BE2C (cell line): ENCODE measurements around the gene SHQ1.
A peak's percentile ranks its signal among the peaks of the same experiment; 100 is the strongest.
"Not testable (repeated sequence)": the region's sequence is repeated elsewhere in the genome, so short reads cannot be mapped to it uniquely, and the experiment has no call there.

Experiments used
- DNase-seq: peaks from one replicate; pipeline ENCODE4 v3.0.0-alpha.2; 2020
- H3K27me3 ChIP-seq: fragments of 250-450 bp; sonication (Bioruptor Pico); 2 replicates; pipeline ENCODE4 v1.5.1; 2020; ENCODE audit warnings: mild to moderate bottlenecking
- H3K36me3 ChIP-seq: fragments of 250-450 bp; sonication (Bioruptor Pico); 2 replicates; pipeline ENCODE4 v1.5.1; 2020; ENCODE audit warnings: mild to moderate bottlenecking
- H3K4me1 ChIP-seq: fragments of 250-450 bp; sonication (Bioruptor Pico); 2 replicates; pipeline ENCODE4 v1.5.1; 2020
- H3K4me3 ChIP-seq: 2 replicates; pipeline ENCODE4 v1.5.1; 2011; ENCODE audit warnings: low read depth, low read length
- H3K9me3 ChIP-seq: fragments of 250-450 bp; sonication (Bioruptor Pico); 2 replicates; pipeline ENCODE4 v1.5.1; 2020
- CTCF ChIP-seq: IDR thresholded peaks from 2 replicates; pipeline ENCODE4 v1.5.1; 2012; ENCODE audit warnings: mild to moderate bottlenecking, low read depth, low read length

Gene SHQ1

GRCh38 chr3:72745146-72745999 is 102.9 kb downstream of the SHQ1 start:
- peak; percentile 33 for DNase-seq
- H3K4me1 ChIP-seq: peaks cover 10% of the 10 kb centered on the region
- TF ChIP-seq CTCF: no peak

GRCh38 chr3:72744330-72744729 is 103.9 kb downstream of the SHQ1 start:
- no peaks in the 10 kb centered on the region for H3K36me3 ChIP-seq
- no peak overlapping the region for H3K4me3 ChIP-seq
- H3K9me3 ChIP-seq: no peaks in the 10 kb centered on the region
- no peak for DNase-seq
- no peak for TF ChIP-seq CTCF
- no peaks in the 10 kb centered on the region for H3K27me3 ChIP-seq
- H3K4me1 ChIP-seq: peaks cover 10% of the 10 kb centered on the region

More at GRCh38 chr3:72745146-72745999, 102.9 kb downstream of the SHQ1 start:
- H3K9me3 ChIP-seq: no peaks in the 10 kb centered on the region
- H3K27me3 ChIP-seq: no peaks in the 10 kb centered on the region
- H3K4me3 ChIP-seq: no peak overlapping the region
- no peaks in the 10 kb centered on the region for H3K36me3 ChIP-seq

- no peak for TF ChIP-seq CTCF
- Histone ChIP-seq H3K9me3 (peaks cover 3% of the 10 kb centered on the region; the same call in 1 of the 2 replicates), H3K4me3 (no peak overlapping the region), H3K27me3 (no peaks in the 10 kb centered on the region), H3K4me1 (peaks cover 10% of the 10 kb centered on the region), H3K36me3 (no peaks in the 10 kb centered on the region)
- DNase-seq: no peak
Measured at GRCh38 chr3:72739531-72740466, 108.4 kb downstream of the SHQ1 start.

- peak; percentile 70 for DNase-seq
- TF ChIP-seq CTCF: no peak
- Histone ChIP-seq H3K9me3 (peaks cover 4% of the 10 kb centered on the region; the same call in 1 of the 2 replicates), H3K4me3 (peak overlapping the region; percentile 50), H3K4me1 (peaks cover 3% of the 10 kb centered on the region), H3K27me3 (no peaks in the 10 kb centered on the region), H3K36me3 (no peaks in the 10 kb centered on the region)
Measured at GRCh38 chr3:72738752-72739530, 109.3 kb downstream of the SHQ1 start.

GRCh38 chr3:72735072-72735471 is 113.2 kb downstream of the SHQ1 start:
- not testable (repeated sequence) for H3K4me1 ChIP-seq, H3K36me3 ChIP-seq, H3K9me3 ChIP-seq, DNase-seq, H3K4me3 ChIP-seq, H3K27me3 ChIP-seq

GRCh38 chr3:72733676-72734075 is 114.6 kb downstream of the SHQ1 start:
- no peak for TF ChIP-seq CTCF
- Histone ChIP-seq H3K4me1 (peaks cover 6% of the 10 kb centered on the region; the same call in 1 of the 2 replicates), H3K9me3 (peaks cover 7% of the 10 kb centered on the region; the same call in 1 of the 2 replicates), H3K4me3 (no peak overlapping the region), H3K27me3 (no peaks in the 10 kb centered on the region), H3K36me3 (no peaks in the 10 kb centered on the region)
- DNase-seq: no peak

GRCh38 chr3:72732666-72733345 is 115.4 kb downstream of the SHQ1 start:
- not testable (repeated sequence) for H3K4me3 ChIP-seq, H3K36me3 ChIP-seq, DNase-seq, H3K27me3 ChIP-seq, H3K9me3 ChIP-seq, H3K4me1 ChIP-seq
